ENCODE results near the gene USP25. TPM values are rescaled to one million over a fixed set of nuclear protein-coding genes. Genes with fewer than 3 reads are reported as not detected.

The USP25 gene
- total and polyA plus RNA-seq, 5 experiments from 2014 or later = 8.9 to 83.2 (median 32.8) TPM

GRCh38 chr21:15849927-15850326, 120.1 kb downstream of the USP25 start:
- POLR2A ChIA-PET = no interaction called here
- H3K4me3 Mint-ChIP-seq = no peak overlapping the region
- peaks cover 0 to 5% (median 0%) of the 10 kb centered on the region in 9 donors for H3K9me3 Mint-ChIP-seq
- DNase-seq (no peak), ATAC-seq (no peak)
- H3K27me3 Mint-ChIP-seq = no peaks in the 10 kb centered on the region
- H3K4me1 Mint-ChIP-seq = peaks cover 0 to 3% (median under 1%) of the 10 kb centered on the region in 4 donors
- peaks cover 8 to 51% (median 14%) of the 10 kb centered on the region in 3 donors for H3K36me3 Mint-ChIP-seq
- no peak overlapping the region for H3K27ac Mint-ChIP-seq

GRCh38 chr21:15850645-15851044, 120.9 kb downstream of the USP25 start:
- H3K4me1 Mint-ChIP-seq = peaks cover 0 to 3% (median 2%) of the 10 kb centered on the region in 4 donors
- H3K27ac Mint-ChIP-seq = no peak overlapping the region
- H3K36me3 Mint-ChIP-seq = peaks cover 12 to 54% (median 16%) of the 10 kb centered on the region in 3 donors
- no peak for DNase-seq
- H3K9me3 Mint-ChIP-seq = peaks cover 0 to 6% (median 0%) of the 10 kb centered on the region in 9 donors
- POLR2A ChIA-PET = no interaction called here
- H3K4me3 Mint-ChIP-seq = no peak overlapping the region
- no peak for ATAC-seq
- H3K27me3 Mint-ChIP-seq = no peaks in the 10 kb centered on the region

- no peaks in the 10 kb centered on the region for H3K27me3 Mint-ChIP-seq
- peaks cover 1 to 6% (median 5%) of the 10 kb centered on the region in 4 donors for H3K4me1 Mint-ChIP-seq
- no peak overlapping the region for H3K4me3 Mint-ChIP-seq
- POLR2A ChIA-PET = no interaction called here
- DNase-seq = no peak
- peaks cover 0 to 10% (median 0%) of the 10 kb centered on the region in 9 donors for H3K9me3 Mint-ChIP-seq
- no peak for ATAC-seq
- peaks cover 17 to 53% (median 21%) of the 10 kb centered on the region in 3 donors for H3K36me3 Mint-ChIP-seq
- H3K27ac Mint-ChIP-seq = no peak overlapping the region
Measured at GRCh38 chr21:15852146-15852545, 122.4 kb downstream of the USP25 start.

GRCh38 chr21:15853126-15853525, 123.3 kb downstream of the USP25 start:
- Mint-ChIP-seq H3K9me3 (peaks cover 0 to 10% (median 0%) of the 10 kb centered on the region in 9 donors), H3K36me3 (peaks cover 17 to 49% (median 21%) of the 10 kb centered on the region in 3 donors), H3K27ac (peak overlapping the region in 1 of 10 donors; percentile 24), H3K4me1 (peaks cover 3 to 13% (median 11%) of the 10 kb centered on the region in 4 donors), H3K4me3 (no peak overlapping the region), H3K27me3 (no peaks in the 10 kb centered on the region)
- DNase-seq = no peak
- POLR2A ChIA-PET = no interaction called here
- ATAC-seq = no peak

- Mint-ChIP-seq H3K27ac (no peak overlapping the region), H3K27me3 (no peaks in the 10 kb centered on the region), H3K9me3 (peaks cover 0 to 10% (median 0%) of the 10 kb centered on the region in 9 donors), H3K4me3 (no peak overlapping the region), H3K36me3 (peaks cover 20 to 36% (median 22%) of the 10 kb centered on the region in 3 donors), H3K4me1 (peaks cover 3 to 13% (median 11%) of the 10 kb centered on the region in 4 donors)
- POLR2A ChIA-PET = no interaction called here
- DNase-seq (no peak), ATAC-seq (no peak)
Measured at GRCh38 chr21:15856813-15857212, 127.0 kb downstream of the USP25 start.

GRCh38 chr21:15857740-15858139, 128.0 kb downstream of the USP25 start:
- DNase-seq = no peak
- H3K27ac Mint-ChIP-seq = peak overlapping the region in 6 of 10 donors; percentile 11 to 62 (median 33)

GRCh38 chr21:15860541-15860940, 130.8 kb downstream of the USP25 start:
- peaks cover 11 to 29% (median 13%) of the 10 kb centered on the region in 3 donors for H3K36me3 Mint-ChIP-seq
- POLR2A ChIA-PET = no interaction called here
- no peaks in the 10 kb centered on the region for H3K27me3 Mint-ChIP-seq
- ATAC-seq = no peak
- H3K9me3 Mint-ChIP-seq = peaks cover 0 to 4% (median 0%) of the 10 kb centered on the region in 9 donors
- no peak overlapping the region for H3K4me3 Mint-ChIP-seq
- no peak overlapping the region for H3K27ac Mint-ChIP-seq
- no peak for DNase-seq
- peaks cover 1 to 13% (median 10%) of the 10 kb centered on the region in 4 donors for H3K4me1 Mint-ChIP-seq

More at GRCh38 chr21:15857740-15858139, 128.0 kb downstream of the USP25 start:
- Mint-ChIP-seq H3K9me3 (peaks cover 0 to 10% (median 0%) of the 10 kb centered on the region in 9 donors), H3K4me3 (peak overlapping the region in 1 of 10 donors; percentile 19), H3K4me1 (peaks cover 3 to 13% (median 11%) of the 10 kb centered on the region in 4 donors), H3K36me3 (peaks cover 20 to 33% (median 22%) of the 10 kb centered on the region in 3 donors), H3K27me3 (no peaks in the 10 kb centered on the region)
- no peak for ATAC-seq
- POLR2A ChIA-PET = no interaction called here

GRCh38 chr21:15868940-15869339, 139.2 kb downstream of the USP25 start:
- no peaks in the 10 kb centered on the region for H3K4me1 Mint-ChIP-seq
- no peaks in the 10 kb centered on the region for H3K9me3 Mint-ChIP-seq
- DNase-seq = no peak
- H3K4me3 Mint-ChIP-seq = no peak overlapping the region
- peak overlapping the region in 1 of 10 donors; percentile 40 for H3K27ac Mint-ChIP-seq
- peaks cover 0 to 67% (median 40%) of the 10 kb centered on the region in 3 donors for H3K36me3 Mint-ChIP-seq
- H3K27me3 Mint-ChIP-seq = no peaks in the 10 kb centered on the region
- POLR2A ChIA-PET = no interaction called here
- ATAC-seq = no peak

- Mint-ChIP-seq H3K4me1 (no peaks in the 10 kb centered on the region), H3K9me3 (peaks cover 0 to 5% (median 0%) of the 10 kb centered on the region in 9 donors), H3K27me3 (no peaks in the 10 kb centered on the region), H3K36me3 (peaks cover 13 to 70% (median 51%) of the 10 kb centered on the region in 3 donors), H3K4me3 (no peak overlapping the region), H3K27ac (no peak overlapping the region)
- POLR2A ChIA-PET = interaction anchor here (0.6 kb wide), 1 partner anchor 362 kb away, joined by 3 read pairs; no protein-coding TSS in a partner anchor
- DNase-seq (no peak), ATAC-seq (no peak)
Measured at GRCh38 chr21:15870819-15871218, 141.0 kb downstream of the USP25 start.

- peaks cover 0 to 5% (median 0%) of the 10 kb centered on the region in 9 donors for H3K9me3 Mint-ChIP-seq
- POLR2A ChIA-PET = no interaction called here
- H3K27me3 Mint-ChIP-seq = no peaks in the 10 kb centered on the region
- H3K4me3 Mint-ChIP-seq = no peak overlapping the region
- no peak overlapping the region for H3K27ac Mint-ChIP-seq
- no peaks in the 10 kb centered on the region for H3K4me1 Mint-ChIP-seq
- ATAC-seq (no peak), DNase-seq (no peak)
- H3K36me3 Mint-ChIP-seq = peaks cover 14 to 70% (median 57%) of the 10 kb centered on the region in 3 donors
Measured at GRCh38 chr21:15872236-15872635, 142.5 kb downstream of the USP25 start.

- Mint-ChIP-seq H3K4me1 (no peaks in the 10 kb centered on the region), H3K27ac (peak overlapping the region in 1 of 10 donors; percentile 20), H3K27me3 (no peaks in the 10 kb centered on the region), H3K4me3 (no peak overlapping the region), H3K36me3 (peaks cover 20 to 65% (median 56%) of the 10 kb centered on the region in 3 donors), H3K9me3 (peaks cover 0 to 5% (median 0%) of the 10 kb centered on the region in 9 donors)
- ATAC-seq = no peak
- no peak for DNase-seq
- POLR2A ChIA-PET = no interaction called here
Measured at GRCh38 chr21:15874615-15875014, 144.8 kb downstream of the USP25 start.

GRCh38 chr21:15875286-15875685, 145.5 kb downstream of the USP25 start:
- DNase-seq = no peak
- Mint-ChIP-seq H3K9me3 (peaks cover 0 to 5% (median under 1%) of the 10 kb centered on the region in 9 donors), H3K27ac (no peak overlapping the region), H3K4me1 (no peaks in the 10 kb centered on the region), H3K4me3 (no peak overlapping the region), H3K27me3 (no peaks in the 10 kb centered on the region), H3K36me3 (peaks cover 24 to 66% (median 59%) of the 10 kb centered on the region in 3 donors)
- POLR2A ChIA-PET = no interaction called here
- ATAC-seq = no peak

- no peak for DNase-seq
- Mint-ChIP-seq H3K27me3 (no peaks in the 10 kb centered on the region), H3K4me1 (no peaks in the 10 kb centered on the region), H3K4me3 (no peak overlapping the region), H3K36me3 (no peaks in the 10 kb centered on the region), H3K27ac (peak overlapping the region in 2 of 10 donors; percentile 11 to 15), H3K9me3 (peaks cover 0 to 6% (median 0%) of the 10 kb centered on the region in 9 donors)
- ATAC-seq = no peak
- POLR2A ChIA-PET = no interaction called here
Measured at GRCh38 chr21:15893902-15894301, 164.1 kb downstream of the USP25 start.

- Mint-ChIP-seq H3K27me3 (peaks cover 0 to 7% (median 0%) of the 10 kb centered on the region in 5 donors), H3K4me1 (no peaks in the 10 kb centered on the region), H3K27ac (no peak overlapping the region), H3K9me3 (peaks cover 0 to 11% (median 0%) of the 10 kb centered on the region in 9 donors), H3K36me3 (peaks cover 0 to 6% (median 0%) of the 10 kb centered on the region in 3 donors), H3K4me3 (no peak overlapping the region)
- POLR2A ChIA-PET = no interaction called here
- ATAC-seq (no peak), DNase-seq (no peak)
Measured at GRCh38 chr21:15894596-15894995, 164.8 kb downstream of the USP25 start.

Measured in naive thymus-derived CD8-positive, alpha-beta T cell (primary cell).